ENCODE results near the gene IGF2BP2. TPM values are rescaled to one million over a fixed set of nuclear protein-coding genes. Genes with fewer than 3 reads are reported as not detected.
"Not testable (repeated sequence)": the region's sequence is repeated elsewhere in the genome, so short reads cannot be mapped to it uniquely, and the experiment has no call there.

IGF2BP2 gene
- total RNA-seq, 1 donor from 2014 or later = 60.8 TPM

GRCh38 chr3:185640308-185640707 is 184.5 kb downstream of the IGF2BP2 start:
- TF ChIP-seq CTCF (IDR thresholded peaks at IDR 0.05) = no peak
- H3K36me3 Mint-ChIP-seq (ENCODE audit: low read depth) = peaks cover 15% of the 10 kb centered on the region
- H3K4me3 Mint-ChIP-seq (ENCODE audit: unreplicated experiment) = no peak overlapping the region
- no peaks in the 10 kb centered on the region for H3K27me3 Mint-ChIP-seq (ENCODE audit: low read depth)
- DNase-seq (ENCODE audit: low spot score) = no peak
- no peaks in the 10 kb centered on the region for H3K9me3 Mint-ChIP-seq (ENCODE audit: low read depth)
- H3K27ac Mint-ChIP-seq (ENCODE audit: unreplicated experiment) = no peak overlapping the region
- H3K4me1 Mint-ChIP-seq (ENCODE audit: low read depth) = peaks cover 3% of the 10 kb centered on the region

GRCh38 chr3:185639632-185640206 is 185.1 kb downstream of the IGF2BP2 start:
- Mint-ChIP-seq H3K36me3 (ENCODE audit: low read depth) (peaks cover 14% of the 10 kb centered on the region), H3K27me3 (ENCODE audit: low read depth) (no peaks in the 10 kb centered on the region), H3K4me1 (ENCODE audit: low read depth) (peaks cover 5% of the 10 kb centered on the region), H3K4me3 (ENCODE audit: unreplicated experiment) (no peak overlapping the region), H3K27ac (ENCODE audit: unreplicated experiment) (no peak overlapping the region), H3K9me3 (ENCODE audit: low read depth) (no peaks in the 10 kb centered on the region)
- TF ChIP-seq CTCF (IDR thresholded peaks at IDR 0.05) = no peak
- no peak for DNase-seq (ENCODE audit: low spot score)

GRCh38 chr3:185638651-185639050 is 186.2 kb downstream of the IGF2BP2 start:
- H3K27ac Mint-ChIP-seq (ENCODE audit: unreplicated experiment); H3K27me3 Mint-ChIP-seq (ENCODE audit: low read depth); H3K9me3 Mint-ChIP-seq (ENCODE audit: low read depth); DNase-seq (ENCODE audit: low spot score); H3K4me3 Mint-ChIP-seq (ENCODE audit: unreplicated experiment); H3K4me1 Mint-ChIP-seq (ENCODE audit: low read depth): not testable (repeated sequence)
- H3K36me3 Mint-ChIP-seq (ENCODE audit: low read depth) = peaks cover 12% of the 10 kb centered on the region

- Mint-ChIP-seq H3K36me3 (ENCODE audit: low read depth) (peaks cover 7% of the 10 kb centered on the region), H3K27ac (ENCODE audit: unreplicated experiment) (no peak overlapping the region), H3K27me3 (ENCODE audit: low read depth) (no peaks in the 10 kb centered on the region), H3K9me3 (ENCODE audit: low read depth) (no peaks in the 10 kb centered on the region), H3K4me3 (ENCODE audit: unreplicated experiment) (no peak overlapping the region), H3K4me1 (ENCODE audit: low read depth) (peaks cover 5% of the 10 kb centered on the region)
- TF ChIP-seq CTCF (IDR thresholded peaks at IDR 0.05) = no peak
- no peak for DNase-seq (ENCODE audit: low spot score)
Observed at GRCh38 chr3:185637388-185637787, 187.5 kb downstream of the IGF2BP2 start.

GRCh38 chr3:185632996-185633395 is 191.8 kb downstream of the IGF2BP2 start:
- TF ChIP-seq CTCF (IDR thresholded peaks at IDR 0.05) = no peak
- Mint-ChIP-seq H3K27ac (ENCODE audit: unreplicated experiment) (no peak overlapping the region), H3K27me3 (ENCODE audit: low read depth) (no peaks in the 10 kb centered on the region), H3K4me3 (ENCODE audit: unreplicated experiment) (no peak overlapping the region), H3K36me3 (ENCODE audit: low read depth) (no peaks in the 10 kb centered on the region), H3K9me3 (ENCODE audit: low read depth) (no peaks in the 10 kb centered on the region), H3K4me1 (ENCODE audit: low read depth) (peaks cover 25% of the 10 kb centered on the region)
- DNase-seq (ENCODE audit: low spot score) = no peak

- no peak overlapping the region for H3K4me3 Mint-ChIP-seq (ENCODE audit: unreplicated experiment)
- H3K27me3 Mint-ChIP-seq (ENCODE audit: low read depth) = no peaks in the 10 kb centered on the region
- H3K27ac Mint-ChIP-seq (ENCODE audit: unreplicated experiment) = no peak overlapping the region
- peaks cover 25% of the 10 kb centered on the region for H3K4me1 Mint-ChIP-seq (ENCODE audit: low read depth)
- no peak for DNase-seq (ENCODE audit: low spot score)
- no peak for TF ChIP-seq CTCF (IDR thresholded peaks at IDR 0.05)
- H3K9me3 Mint-ChIP-seq (ENCODE audit: low read depth) = no peaks in the 10 kb centered on the region
- peaks cover 5% of the 10 kb centered on the region for H3K36me3 Mint-ChIP-seq (ENCODE audit: low read depth)
Observed at GRCh38 chr3:185631508-185632206, 193.2 kb downstream of the IGF2BP2 start.

All from chondrocyte (in vitro differentiated cells).